ENCODE data around the gene BSPRY.

Gene BSPRY

GRCh38 chr9:113417370-113417769, 68.0 kb downstream of the BSPRY start:
- no peak overlapping the region for H3K4me3 ChIP-seq (ENCODE audit: low read depth, low read length)
- TF ChIP-seq, protein P1, sequence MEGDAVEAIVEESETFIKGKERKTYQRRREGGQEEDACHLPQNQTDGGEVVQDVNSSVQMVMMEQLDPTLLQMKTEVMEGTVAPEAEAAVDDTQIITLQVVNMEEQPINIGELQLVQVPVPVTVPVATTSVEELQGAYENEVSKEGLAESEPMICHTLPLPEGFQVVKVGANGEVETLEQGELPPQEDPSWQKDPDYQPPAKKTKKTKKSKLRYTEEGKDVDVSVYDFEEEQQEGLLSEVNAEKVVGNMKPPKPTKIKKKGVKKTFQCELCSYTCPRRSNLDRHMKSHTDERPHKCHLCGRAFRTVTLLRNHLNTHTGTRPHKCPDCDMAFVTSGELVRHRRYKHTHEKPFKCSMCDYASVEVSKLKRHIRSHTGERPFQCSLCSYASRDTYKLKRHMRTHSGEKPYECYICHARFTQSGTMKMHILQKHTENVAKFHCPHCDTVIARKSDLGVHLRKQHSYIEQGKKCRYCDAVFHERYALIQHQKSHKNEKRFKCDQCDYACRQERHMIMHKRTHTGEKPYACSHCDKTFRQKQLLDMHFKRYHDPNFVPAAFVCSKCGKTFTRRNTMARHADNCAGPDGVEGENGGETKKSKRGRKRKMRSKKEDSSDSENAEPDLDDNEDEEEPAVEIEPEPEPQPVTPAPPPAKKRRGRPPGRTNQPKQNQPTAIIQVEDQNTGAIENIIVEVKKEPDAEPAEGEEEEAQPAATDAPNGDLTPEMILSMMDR (IDR thresholded peaks at IDR 0.05; ENCODE audit: control insufficient read depth, extremely low read depth, insufficient read depth), result no peak
- no peak for DNase-seq (ENCODE audit: low read depth)

Data from LNCaP clone FGC (cell line).